HepG2 (cell line): Measurements from ENCODE around the gene CDKN2A. TPM values are rescaled to one million over a fixed set of nuclear protein-coding genes. Genes with fewer than 3 reads are reported as not detected.
A peak's percentile ranks its signal among the peaks of the same experiment; 100 is the strongest.

Source experiments
- GATAD2A ChIP-seq: IDR thresholded peaks from 2 replicates; pipeline ENCODE4 v1.6.1; 2016
- HNRNPLL ChIP-seq: fragments of 200-400 bp; formaldehyde crosslinking; IDR thresholded peaks from 2 replicates; pipeline ENCODE4 v1.6.1; 2017; ENCODE audit warnings: mild to moderate bottlenecking, low read depth, low read length; ENCODE audit not compliant: poor library complexity, severe bottlenecking
- JUND ChIP-seq: sonication (generic); formaldehyde crosslinking; IDR thresholded peaks from 2 replicates; pipeline ENCODE4 v1.8.0; 2022; ENCODE audit warnings: mild to moderate bottlenecking, missing genetic modification reagents
- NKX3-1 ChIP-seq: sonication (generic); formaldehyde crosslinking; IDR thresholded peaks from 2 replicates; pipeline ENCODE4 v1.5.0; 2020; ENCODE audit warnings: missing genetic modification reagents
- NRL ChIP-seq: sonication (generic); formaldehyde crosslinking; IDR thresholded peaks from 2 replicates; pipeline ENCODE4 v1.5.0; 2020; ENCODE audit warnings: missing genetic modification reagents, mild to moderate bottlenecking, moderate library complexity, borderline replicate concordance
- ZEB1 ChIP-seq: IDR thresholded peaks from 2 replicates; pipeline ENCODE4 v1.6.1; 2012; ENCODE audit warnings: mild to moderate bottlenecking, low read depth, inconsistent platforms; ENCODE audit not compliant: insufficient replicate concordance
- polyA plus RNA-seq, 8 experiments: library from polyadenylated mRNA; depleted of rRNA in 3 of 8; stranded (reverse) in 7 of 8; unstranded in 1 of 8; fragments of >200 nt; fragmentation: Illumina TruSeq in 4 of 8; extraction: Trizol in 4 of 8; gene quantifications; 2 replicates each; pipeline versions ENCODE4 v1.2.1 to v1.2.3, GENCODE V29; 2011 to 2016; ENCODE audit warnings: low read depth in 4 of 8, missing spikeins in 1 of 8, mixed read lengths in 1 of 8; ENCODE audit not compliant: insufficient read depth in 1 of 8
- total RNA-seq, 5 experiments: library from RNA; depleted of rRNA; stranded (reverse); fragments of >200 nt; fragmentation: Illumina TruSeq; extraction: Trizol; gene quantifications; 2 replicates each; pipeline ENCODE4 v1.2.3, GENCODE V29; 2016; ENCODE audit warnings: low read depth in 1 of 5
- TF ChIP-seq, protein P1 (sequence below): sonication (generic); formaldehyde crosslinking; IDR thresholded peaks from 2 replicates; pipeline ENCODE4 v1.4.0; 2020; ENCODE audit warnings: missing genetic modification reagents
- TF ChIP-seq, protein P2 (sequence below): IDR thresholded peaks from 2 replicates; pipeline ENCODE4 v1.6.1; 2012; ENCODE audit warnings: low read depth, low read length, improper control_type of control experiment
- TF ChIP-seq, protein P3 (sequence below), 2 experiments: sonication (generic) in 1 of 2; formaldehyde crosslinking in 1 of 2; IDR thresholded peaks; 2 replicates each; pipeline versions ENCODE4 v1.5.1 to v1.6.1; 2011 to 2020; ENCODE audit warnings: borderline replicate concordance in 1 of 2, low read depth in 1 of 2, low read length in 1 of 2, mild to moderate bottlenecking in 1 of 2, missing genetic modification reagents in 1 of 2, moderate library complexity in 1 of 2
- TF ChIP-seq, protein P4 (sequence below): sonication (generic); formaldehyde crosslinking; conservative IDR thresholded peaks from 2 replicates; pipeline ENCODE4 v1.4.0; 2020; ENCODE audit warnings: missing genetic modification reagents
- TF ChIP-seq, protein P5 (sequence below): sonication (generic); formaldehyde crosslinking; IDR thresholded peaks from 2 replicates; pipeline ENCODE4; 2020; ENCODE audit warnings: missing genetic modification reagents, mild to moderate bottlenecking, borderline replicate concordance

CDKN2A gene
- total and polyA plus RNA-seq, 2 of the 13 experiments (the other 11 are each of a cell fraction or from before 2014, with no cell fraction given) = 4.2 to 4.8 TPM

DNA sequence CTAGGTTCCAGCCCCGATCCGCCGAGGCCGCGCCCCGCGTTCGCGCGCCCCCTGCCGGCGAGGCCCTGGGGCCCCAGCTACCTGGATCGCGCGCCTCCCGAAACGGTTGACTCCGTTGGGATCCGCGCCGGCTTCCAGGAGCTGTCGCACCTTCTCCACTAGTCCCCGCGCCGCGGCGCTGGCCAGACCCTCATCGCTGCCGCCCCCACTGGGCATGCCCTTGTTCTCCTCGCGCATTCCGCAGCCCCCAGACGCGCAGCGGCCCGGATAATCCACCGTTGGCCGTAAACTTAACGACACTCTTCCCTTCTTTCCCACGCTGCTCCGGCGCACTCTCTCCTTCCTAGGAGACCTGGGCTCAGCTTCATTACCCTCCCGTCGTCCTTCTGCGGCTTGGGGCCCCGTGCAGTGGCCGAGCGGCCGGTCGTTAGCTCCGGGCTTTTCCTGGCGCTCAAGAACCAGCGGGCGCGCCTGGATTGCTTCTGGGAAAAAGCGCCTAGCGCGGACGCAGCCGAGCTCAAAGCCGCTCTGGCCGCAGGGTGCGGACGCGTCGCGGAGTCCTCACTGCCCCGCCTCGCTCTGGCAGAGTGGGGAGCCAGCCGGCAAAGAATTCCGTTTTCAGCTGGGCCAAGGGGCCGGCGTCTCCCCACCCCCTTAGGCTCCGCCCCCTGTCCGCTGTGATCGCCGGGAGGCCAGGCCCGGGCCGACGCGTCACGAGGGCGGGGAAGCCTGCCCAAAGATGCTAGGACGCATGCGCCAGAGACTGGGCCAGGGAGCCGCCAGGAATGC, 14.7 kb upstream of the CDKN2A start, which contains the start of gene CDKN2B (continued):
- TF ChIP-seq, protein P1, sequence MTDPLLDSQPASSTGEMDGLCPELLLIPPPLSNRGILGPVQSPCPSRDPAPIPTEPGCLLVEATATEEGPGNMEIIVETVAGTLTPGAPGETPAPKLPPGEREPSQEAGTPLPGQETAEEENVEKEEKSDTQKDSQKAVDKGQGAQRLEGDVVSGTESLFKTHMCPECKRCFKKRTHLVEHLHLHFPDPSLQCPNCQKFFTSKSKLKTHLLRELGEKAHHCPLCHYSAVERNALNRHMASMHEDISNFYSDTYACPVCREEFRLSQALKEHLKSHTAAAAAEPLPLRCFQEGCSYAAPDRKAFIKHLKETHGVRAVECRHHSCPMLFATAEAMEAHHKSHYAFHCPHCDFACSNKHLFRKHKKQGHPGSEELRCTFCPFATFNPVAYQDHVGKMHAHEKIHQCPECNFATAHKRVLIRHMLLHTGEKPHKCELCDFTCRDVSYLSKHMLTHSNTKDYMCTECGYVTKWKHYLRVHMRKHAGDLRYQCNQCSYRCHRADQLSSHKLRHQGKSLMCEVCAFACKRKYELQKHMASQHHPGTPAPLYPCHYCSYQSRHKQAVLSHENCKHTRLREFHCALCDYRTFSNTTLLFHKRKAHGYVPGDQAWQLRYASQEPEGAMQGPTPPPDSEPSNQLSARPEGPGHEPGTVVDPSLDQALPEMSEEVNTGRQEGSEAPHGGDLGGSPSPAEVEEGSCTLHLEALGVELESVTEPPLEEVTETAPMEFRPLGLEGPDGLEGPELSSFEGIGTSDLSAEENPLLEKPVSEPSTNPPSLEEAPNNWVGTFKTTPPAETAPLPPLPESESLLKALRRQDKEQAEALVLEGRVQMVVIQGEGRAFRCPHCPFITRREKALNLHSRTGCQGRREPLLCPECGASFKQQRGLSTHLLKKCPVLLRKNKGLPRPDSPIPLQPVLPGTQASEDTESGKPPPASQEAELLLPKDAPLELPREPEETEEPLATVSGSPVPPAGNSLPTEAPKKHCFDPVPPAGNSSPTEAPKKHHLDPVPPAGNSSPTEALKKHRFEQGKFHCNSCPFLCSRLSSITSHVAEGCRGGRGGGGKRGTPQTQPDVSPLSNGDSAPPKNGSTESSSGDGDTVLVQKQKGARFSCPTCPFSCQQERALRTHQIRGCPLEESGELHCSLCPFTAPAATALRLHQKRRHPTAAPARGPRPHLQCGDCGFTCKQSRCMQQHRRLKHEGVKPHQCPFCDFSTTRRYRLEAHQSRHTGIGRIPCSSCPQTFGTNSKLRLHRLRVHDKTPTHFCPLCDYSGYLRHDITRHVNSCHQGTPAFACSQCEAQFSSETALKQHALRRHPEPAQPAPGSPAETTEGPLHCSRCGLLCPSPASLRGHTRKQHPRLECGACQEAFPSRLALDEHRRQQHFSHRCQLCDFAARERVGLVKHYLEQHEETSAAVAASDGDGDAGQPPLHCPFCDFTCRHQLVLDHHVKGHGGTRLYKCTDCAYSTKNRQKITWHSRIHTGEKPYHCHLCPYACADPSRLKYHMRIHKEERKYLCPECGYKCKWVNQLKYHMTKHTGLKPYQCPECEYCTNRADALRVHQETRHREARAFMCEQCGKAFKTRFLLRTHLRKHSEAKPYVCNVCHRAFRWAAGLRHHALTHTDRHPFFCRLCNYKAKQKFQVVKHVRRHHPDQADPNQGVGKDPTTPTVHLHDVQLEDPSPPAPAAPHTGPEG (CRISPR knock-in tag) = peak; percentile 56; the same call in 1 of the 2 replicates
- no peak for TF ChIP-seq GATAD2A (CRISPR knock-in tag)
- peak; percentile 38; the same call in 1 of the 2 replicates for TF ChIP-seq NRL (CRISPR knock-in tag)
- TF ChIP-seq, protein P2, sequence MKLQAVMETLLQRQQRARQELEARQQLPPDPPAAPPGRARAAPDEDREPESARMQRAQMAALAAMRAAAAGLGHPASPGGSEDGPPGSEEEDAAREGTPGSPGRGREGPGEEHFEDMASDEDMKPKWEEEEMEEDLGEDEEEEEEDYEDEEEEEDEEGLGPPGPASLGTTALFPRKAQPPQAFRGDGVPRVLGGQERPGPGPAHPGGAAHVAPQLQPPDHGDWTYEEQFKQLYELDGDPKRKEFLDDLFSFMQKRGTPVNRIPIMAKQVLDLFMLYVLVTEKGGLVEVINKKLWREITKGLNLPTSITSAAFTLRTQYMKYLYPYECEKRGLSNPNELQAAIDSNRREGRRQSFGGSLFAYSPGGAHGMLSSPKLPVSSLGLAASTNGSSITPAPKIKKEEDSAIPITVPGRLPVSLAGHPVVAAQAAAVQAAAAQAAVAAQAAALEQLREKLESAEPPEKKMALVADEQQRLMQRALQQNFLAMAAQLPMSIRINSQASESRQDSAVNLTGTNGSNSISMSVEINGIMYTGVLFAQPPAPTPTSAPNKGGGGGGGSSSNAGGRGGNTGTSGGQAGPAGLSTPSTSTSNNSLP = no peak
- TF ChIP-seq HNRNPLL = peak; percentile 85
- TF ChIP-seq, protein P3, sequence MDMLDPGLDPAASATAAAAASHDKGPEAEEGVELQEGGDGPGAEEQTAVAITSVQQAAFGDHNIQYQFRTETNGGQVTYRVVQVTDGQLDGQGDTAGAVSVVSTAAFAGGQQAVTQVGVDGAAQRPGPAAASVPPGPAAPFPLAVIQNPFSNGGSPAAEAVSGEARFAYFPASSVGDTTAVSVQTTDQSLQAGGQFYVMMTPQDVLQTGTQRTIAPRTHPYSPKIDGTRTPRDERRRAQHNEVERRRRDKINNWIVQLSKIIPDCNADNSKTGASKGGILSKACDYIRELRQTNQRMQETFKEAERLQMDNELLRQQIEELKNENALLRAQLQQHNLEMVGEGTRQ (IDR thresholded peaks at IDR 0.05; ENCODE audit: low read depth, low read length) = no peak
- TF ChIP-seq, protein P3 (CRISPR knock-in tag; IDR thresholded peaks at IDR 0.05; ENCODE audit: borderline replicate concordance) = no peak; the same call in 1 of the 2 replicates
- TF ChIP-seq, protein P4, sequence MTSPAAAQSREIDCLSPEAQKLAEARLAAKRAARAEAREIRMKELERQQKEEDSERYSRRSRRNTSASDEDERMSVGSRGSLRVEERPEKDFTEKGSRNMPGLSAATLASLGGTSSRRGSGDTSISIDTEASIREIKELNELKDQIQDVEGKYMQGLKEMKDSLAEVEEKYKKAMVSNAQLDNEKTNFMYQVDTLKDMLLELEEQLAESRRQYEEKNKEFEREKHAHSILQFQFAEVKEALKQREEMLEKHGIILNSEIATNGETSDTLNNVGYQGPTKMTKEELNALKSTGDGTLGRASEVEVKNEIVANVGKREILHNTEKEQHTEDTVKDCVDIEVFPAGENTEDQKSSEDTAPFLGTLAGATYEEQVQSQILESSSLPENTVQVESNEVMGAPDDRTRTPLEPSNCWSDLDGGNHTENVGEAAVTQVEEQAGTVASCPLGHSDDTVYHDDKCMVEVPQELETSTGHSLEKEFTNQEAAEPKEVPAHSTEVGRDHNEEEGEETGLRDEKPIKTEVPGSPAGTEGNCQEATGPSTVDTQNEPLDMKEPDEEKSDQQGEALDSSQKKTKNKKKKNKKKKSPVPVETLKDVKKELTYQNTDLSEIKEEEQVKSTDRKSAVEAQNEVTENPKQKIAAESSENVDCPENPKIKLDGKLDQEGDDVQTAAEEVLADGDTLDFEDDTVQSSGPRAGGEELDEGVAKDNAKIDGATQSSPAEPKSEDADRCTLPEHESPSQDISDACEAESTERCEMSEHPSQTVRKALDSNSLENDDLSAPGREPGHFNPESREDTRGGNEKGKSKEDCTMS (CRISPR knock-in tag) = no peak
- TF ChIP-seq JUND (CRISPR knock-in tag) = no peak
- TF ChIP-seq, protein P5, sequence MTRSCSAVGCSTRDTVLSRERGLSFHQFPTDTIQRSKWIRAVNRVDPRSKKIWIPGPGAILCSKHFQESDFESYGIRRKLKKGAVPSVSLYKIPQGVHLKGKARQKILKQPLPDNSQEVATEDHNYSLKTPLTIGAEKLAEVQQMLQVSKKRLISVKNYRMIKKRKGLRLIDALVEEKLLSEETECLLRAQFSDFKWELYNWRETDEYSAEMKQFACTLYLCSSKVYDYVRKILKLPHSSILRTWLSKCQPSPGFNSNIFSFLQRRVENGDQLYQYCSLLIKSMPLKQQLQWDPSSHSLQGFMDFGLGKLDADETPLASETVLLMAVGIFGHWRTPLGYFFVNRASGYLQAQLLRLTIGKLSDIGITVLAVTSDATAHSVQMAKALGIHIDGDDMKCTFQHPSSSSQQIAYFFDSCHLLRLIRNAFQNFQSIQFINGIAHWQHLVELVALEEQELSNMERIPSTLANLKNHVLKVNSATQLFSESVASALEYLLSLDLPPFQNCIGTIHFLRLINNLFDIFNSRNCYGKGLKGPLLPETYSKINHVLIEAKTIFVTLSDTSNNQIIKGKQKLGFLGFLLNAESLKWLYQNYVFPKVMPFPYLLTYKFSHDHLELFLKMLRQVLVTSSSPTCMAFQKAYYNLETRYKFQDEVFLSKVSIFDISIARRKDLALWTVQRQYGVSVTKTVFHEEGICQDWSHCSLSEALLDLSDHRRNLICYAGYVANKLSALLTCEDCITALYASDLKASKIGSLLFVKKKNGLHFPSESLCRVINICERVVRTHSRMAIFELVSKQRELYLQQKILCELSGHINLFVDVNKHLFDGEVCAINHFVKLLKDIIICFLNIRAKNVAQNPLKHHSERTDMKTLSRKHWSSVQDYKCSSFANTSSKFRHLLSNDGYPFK (CRISPR knock-in tag) = peak; percentile 32; the same call in 1 of the 2 replicates
- TF ChIP-seq ZEB1 = no peak
- TF ChIP-seq NKX3-1 (CRISPR knock-in tag) = no peak
